NCI-H345 (cell line): Measurements from ENCODE around the gene CDC7.

ENCODE experiments used
- DNase-seq: peaks from one replicate; lab custom pipeline; 2025; lab: John Stamatoyannopoulos, UW

The CDC7 gene

DNA sequence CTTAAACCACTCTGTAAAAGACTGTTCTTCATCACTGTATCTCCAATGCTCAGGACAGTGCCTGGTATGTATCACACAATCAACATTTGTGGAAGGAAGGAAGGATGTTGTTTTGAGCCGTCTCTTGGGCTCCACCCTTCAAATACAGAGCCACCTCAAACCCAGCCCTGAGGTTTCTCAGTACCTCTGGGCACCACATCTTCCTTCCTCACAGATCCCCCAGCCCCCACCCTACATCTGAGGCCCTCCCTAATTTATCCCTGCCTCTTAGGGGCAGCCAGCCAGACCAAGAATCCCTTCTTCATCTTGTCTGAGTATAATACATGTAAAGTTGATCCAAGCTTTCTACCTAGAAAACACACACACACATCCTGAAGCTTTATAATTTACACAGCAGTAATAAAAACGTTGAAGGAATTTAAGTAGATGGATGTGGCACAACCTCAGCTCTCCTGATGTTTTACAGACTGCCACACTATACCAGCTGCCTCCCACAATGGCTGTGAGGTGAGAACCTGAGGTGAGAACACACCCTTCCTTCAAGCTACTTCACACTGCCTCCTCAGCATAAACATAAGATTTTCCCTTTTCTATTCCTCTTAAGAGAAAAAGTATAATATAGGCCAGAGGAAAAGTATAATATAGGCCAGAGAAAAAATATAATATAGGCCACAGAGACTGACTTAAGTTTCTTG lies 48.5 kb downstream of the CDC7 start:
- no peak for DNase-seq

GRCh38 chr1:91550961-91551360 lies 50.3 kb downstream of the CDC7 start:
- DNase-seq = no peak

DNA sequence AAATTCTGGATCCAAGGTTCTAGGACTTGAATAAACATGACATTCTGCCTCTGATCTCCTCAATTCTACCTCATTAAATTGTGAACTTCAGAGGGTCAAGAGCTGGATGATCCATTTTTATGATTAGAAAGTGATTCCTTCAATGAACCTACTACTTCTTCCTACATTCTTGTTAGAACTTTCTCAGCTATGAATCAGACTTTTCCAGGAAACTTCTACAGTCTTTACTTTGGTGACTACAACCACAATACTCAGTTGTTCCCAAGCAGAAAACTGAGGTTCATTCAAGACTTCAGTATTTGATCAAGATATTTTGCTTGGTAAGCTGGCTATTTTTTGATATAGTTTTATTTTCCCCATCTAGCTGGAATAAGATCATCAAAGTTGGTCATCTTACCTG lies 51.4 kb downstream of the CDC7 start:
- no peak for DNase-seq

DNA sequence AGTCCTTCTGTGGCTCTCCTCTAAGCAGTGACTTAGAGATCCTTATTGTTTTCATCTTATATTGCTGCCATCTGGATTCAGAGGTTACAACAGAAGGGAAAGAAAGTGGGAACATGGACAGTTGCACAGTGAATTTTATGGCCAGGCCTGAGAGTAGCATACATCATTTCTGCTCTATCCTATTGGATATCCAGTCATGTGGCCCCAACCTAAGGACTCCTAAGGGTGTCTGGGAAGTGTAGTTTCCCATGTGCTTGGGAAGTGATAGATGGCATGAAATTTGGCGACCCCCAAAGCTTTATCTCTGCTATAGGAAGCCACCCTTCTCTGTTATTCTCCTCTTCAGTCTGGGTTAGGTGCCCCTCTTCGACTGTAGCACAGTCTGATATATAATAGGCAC lies 51.9 kb downstream of the CDC7 start:
- no peak for DNase-seq

GRCh38 chr1:91553177-91553591 lies 52.5 kb downstream of the CDC7 start:
- no peak for DNase-seq

- no peak for DNase-seq
Observed at GRCh38 chr1:91555074-91555730, 54.6 kb downstream of the CDC7 start.

DNA sequence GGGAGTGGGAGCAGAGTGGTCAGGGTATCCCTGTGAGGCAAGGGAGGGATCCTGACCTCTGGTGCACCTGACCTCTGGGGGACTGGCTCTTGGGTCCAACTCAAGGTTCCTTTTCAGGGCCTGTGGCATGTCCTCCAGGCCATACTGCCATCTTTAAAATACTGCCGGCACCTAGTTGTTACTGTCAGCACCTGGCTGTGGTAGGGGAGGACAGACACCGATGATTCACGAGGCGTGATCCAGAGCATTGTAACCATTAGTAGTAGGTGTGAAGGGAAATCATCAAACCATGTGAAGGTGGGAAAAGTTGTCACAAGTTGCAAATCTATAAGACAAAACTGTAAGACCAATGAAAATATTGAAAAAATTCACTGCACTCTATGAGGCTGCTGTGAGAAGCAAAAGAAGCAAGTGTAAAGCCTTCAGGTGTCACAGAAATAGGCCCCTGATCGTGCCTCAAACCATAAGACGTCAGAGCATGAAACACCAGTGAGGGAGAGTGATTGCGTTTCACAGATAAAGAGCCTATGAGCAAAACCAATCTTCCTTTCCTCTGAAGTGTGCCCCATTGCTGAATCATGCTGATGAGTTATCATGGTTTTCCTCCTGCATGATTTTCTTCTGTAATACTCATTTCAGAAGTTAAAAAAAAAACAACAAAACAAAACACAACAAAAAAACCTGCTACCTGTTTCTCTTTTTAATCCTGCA lies 55.3 kb downstream of the CDC7 start:
- DNase-seq = no peak

DNA sequence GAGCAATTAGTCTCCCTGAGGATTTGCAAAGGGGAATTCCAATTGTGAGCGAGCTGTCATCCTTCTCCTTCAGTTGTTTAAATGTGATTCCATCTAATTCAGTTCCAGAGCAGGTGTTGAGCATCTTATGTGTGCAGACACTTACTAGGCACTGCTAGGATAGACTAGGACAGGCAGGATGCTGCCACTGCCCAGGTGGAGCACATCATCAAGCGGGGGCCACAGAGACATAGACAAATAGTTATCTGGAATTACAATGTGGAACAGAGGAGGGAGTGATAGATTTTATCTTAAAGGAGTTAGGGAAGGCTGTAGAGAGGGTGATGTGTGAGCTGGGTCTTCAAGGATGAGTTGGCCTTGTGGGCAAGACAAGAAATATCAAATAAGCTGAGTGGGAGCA lies 55.9 kb downstream of the CDC7 start:
- no peak for DNase-seq

- no peak for DNase-seq
Observed at GRCh38 chr1:91557039-91557690, 56.5 kb downstream of the CDC7 start.

DNA sequence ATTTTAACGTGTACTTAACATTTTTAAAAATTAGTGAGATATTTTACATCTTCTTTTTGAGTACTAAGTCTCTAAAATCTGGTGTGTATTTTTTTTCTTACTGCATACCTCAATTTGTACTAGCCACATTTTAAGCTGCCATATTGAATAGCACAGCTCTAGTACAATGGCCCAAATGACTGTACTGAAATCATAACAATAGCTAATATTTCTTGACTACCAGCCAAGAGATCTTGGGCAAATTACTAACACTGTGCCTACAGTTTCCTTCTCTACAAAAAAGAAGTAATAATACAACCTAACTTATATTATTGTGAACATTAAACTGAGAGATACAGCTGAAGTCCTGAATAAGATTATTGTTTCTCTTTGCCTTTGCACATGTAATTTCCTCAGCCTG lies 57.2 kb downstream of the CDC7 start:
- DNase-seq = no peak

GRCh38 chr1:91559046-91559750 lies 58.5 kb downstream of the CDC7 start:
- DNase-seq = no peak

DNA sequence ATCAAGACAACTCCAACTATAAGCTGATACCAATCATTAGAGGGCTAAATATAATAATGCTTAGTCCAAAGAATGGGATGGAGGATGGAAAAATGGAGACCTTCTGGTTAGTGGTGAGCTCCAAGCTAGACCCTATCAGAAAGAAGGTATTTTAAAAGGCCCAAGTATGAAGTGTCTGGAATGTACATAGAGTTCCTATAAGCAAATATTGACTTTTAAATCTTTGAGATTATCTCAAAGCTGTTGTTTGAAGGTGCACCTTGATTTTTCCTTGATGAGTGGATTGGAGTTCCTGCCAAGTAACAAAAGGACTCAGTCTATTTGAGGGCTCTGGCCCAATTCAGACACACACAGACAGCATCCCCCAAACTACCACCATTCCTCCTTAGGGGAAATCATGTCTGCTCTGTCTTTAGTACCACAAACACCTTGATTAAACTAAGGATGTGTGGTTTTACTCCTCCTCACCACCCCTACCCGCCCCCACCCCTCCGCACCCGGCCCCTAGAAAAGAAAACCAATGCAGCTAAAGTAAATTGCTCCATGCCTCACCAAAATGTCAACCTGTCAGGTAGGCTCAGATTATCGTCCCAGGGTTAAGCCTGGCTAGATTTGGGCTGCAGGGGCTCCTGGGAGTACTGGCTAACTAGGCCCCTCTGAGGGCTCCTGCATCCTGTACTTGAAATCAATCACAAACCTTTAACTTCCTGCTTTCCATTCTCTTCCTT lies 59.4 kb downstream of the CDC7 start:
- DNase-seq = no peak

DNA sequence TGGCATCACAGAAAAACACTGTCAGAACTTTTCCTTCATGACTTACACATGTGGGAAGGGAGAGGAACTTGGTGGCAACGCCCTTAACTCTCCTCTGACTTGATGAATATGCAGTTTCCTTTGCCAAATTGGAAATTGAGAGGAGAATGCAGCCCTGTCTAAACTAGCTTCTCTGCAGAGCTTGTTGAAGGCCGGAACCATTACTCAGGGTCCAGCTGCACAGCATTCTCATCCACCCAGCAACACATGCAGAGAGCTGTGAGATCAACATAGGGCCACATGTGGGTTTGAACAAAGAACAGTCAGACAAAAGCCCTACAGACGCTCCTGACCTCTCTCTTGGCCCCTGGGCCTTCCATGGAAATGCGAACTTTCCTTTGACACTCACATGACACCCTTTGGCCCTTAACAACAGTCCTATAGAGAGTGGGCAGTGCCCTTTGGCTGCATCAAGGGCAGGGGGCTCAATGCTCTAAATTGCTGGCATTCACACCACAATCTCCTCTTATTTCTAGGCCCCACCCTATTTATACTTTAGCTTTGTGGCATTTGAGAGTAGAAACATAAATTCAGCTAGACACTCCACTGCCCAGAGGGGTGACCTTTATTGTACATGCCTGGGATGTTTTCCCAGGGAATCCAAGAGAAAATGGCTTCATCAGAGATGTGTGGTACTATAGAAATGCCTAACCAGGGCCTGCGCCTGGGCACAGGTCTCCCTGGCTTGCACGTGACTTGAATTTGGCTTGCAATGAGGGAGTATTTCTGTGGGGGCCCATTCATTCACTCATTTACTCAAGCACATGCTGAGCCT lies 64.4 kb downstream of the CDC7 start:
- DNase-seq = no peak

- DNase-seq = no peak
Observed at GRCh38 chr1:91567583-91567982, 66.9 kb downstream of the CDC7 start.

- no peak for DNase-seq
Observed at GRCh38 chr1:91568261-91568660, 67.6 kb downstream of the CDC7 start.

DNA sequence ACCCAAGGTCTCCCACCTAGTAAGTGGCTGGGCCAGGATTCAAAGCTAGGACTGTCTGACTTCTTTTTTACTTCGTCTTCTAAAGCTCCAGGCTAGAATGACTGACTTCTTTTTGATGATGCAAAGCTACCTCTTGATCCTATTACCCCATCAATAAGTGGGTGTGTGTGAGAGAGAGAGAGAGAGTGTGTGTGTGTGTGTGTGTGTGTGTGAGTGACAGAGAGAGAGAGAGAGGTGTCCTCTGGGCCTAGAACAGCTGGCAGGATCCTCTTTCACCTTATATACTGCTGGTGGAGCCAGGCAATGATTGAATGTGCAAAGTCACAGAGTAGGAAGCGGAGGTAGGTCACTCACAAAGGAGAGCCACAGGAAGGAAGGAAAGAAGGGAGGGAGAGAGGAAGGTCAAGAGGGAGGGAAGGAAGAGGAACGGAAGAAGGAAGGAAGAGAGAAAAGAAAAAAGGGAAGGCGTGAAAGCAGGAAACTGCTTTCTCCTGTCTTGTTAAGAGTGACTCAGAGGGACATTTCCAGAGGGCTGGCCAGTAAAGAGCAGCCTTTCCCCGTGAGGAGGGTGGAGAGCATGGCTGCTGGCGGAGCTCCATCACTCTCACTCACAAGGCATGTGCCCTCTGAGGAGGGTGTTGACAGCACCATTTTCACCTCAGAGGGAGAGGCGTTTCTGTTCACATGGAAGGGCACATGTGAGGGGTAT lies 68.9 kb downstream of the CDC7 start:
- DNase-seq = no peak

DNA sequence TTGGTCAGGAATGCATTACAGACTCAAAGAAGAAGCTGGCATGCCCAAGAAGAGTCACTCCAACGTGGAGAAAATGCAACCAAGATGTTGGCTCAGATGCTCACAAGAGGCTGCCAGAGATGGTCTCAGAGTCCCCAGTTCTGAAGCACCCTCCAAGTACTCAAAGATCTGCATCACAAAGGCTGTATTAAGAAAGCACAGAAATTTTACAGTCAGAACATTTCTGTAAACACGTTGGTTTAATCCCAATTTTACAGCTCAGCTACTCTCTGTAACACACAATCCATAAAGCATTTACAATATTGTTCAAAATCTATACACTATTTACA lies 69.4 kb downstream of the CDC7 start:
- no peak for DNase-seq

- DNase-seq = no peak
Observed at GRCh38 chr1:91572044-91572443, 71.4 kb downstream of the CDC7 start.
